Measurements from ENCODE around the gene NSUN3. TPM values are rescaled to one million over a fixed set of nuclear protein-coding genes. Genes with fewer than 3 reads are reported as not detected.
"Not testable (repeated sequence)": the region's sequence is repeated elsewhere in the genome, so short reads cannot be mapped to it uniquely, and the experiment has no call there.

NSUN3 gene
- total RNA-seq, 1 donor from 2014 or later: 18.0 TPM

DNA sequence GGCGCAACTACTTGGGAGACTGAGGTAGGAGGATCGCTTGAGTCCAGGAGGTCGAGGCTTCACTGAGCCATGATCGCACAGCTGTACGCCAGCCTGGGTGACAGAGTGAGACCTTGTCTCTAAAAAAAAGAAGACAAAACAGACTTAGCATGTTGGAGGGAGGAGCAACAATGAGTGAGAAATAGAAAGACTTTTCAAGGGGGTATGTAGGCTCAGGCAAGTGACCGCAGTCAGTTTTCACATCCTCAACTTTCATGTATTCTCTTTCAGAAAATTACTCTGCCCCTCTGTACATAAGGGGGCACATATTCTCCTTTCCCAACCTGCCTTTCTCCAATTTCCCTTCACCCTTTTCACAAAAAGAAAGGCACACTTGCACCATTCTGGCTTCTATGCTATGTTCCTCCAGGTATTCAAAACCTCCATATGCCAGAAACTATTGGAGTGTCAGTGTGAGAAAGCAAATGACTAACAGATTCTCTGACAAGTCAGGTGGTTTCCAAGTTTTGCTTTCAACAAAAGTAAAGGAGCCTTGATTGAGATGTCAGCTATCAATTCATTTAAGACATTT lies 7.6 kb downstream of the NSUN3 start:
- intact Hi-C loops (cut with DNase I): no loop called here
- Histone ChIP-seq H3K27ac (no peak overlapping the region), H3K36me3 (peaks cover 10% of the 10 kb centered on the region), H3K4me3 (no peak overlapping the region), H3K27me3 (ENCODE audit: low read depth) (no peaks in the 10 kb centered on the region), H3K9me3 (no peaks in the 10 kb centered on the region), H3K4me1 (peaks cover 5% of the 10 kb centered on the region)
- ATAC-seq (no peak), DNase-seq (no peak)
- no peak for TF ChIP-seq CTCF (IDR thresholded peaks at IDR 0.05)

DNA sequence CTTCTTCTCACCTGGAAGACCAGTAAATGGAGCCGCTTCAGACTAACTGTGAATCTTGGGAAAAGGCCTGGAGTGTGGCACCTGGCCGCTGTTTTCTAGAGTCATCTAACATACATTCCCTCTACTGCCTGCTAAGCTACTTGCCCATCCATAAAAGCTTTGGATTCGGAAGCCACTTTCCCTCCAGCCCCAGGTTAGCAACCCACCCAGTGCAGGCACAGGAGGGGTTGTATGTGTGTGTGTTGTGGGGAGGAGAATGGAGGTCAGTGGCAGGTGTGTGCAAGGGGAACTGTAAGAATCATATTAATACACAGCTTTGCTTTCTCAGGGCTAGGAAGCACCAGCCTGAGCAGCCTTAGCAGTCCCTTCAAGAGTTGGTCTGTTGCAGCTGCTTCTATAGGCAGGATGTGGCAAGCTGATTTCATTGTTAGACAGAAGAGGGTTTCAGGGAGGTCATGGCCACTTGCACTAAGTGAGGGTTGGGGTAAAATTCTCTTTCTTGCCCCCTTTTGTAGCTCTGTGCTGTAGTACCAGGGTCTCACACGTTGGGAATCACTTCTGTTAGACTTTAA lies 8.9 kb downstream of the NSUN3 start:
- intact Hi-C loops (cut with DNase I): no loop called here
- TF ChIP-seq CTCF (IDR thresholded peaks at IDR 0.05): no peak

DNA sequence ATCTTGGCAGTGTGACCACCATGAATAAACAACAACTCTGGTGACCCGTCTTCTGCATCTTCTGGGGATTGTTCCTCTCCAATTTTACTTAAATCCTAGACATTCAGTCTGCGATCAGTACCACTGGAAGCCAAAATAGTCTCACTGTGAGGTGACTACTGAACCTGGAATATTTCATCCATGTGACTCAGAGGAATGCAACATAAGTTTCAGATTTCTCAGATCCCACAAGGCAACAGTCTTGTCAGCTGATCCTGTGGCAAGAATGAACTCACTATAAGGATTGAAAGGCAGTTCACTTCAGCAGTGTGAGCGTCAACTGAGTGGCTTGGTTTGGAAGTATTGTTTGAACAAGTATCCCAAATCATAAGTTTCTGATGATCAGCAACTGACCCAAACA lies 13.2 kb downstream of the NSUN3 start:
- ATAC-seq (no peak), DNase-seq (no peak)
- Histone ChIP-seq H3K27me3 (ENCODE audit: low read depth) (no peaks in the 10 kb centered on the region), H3K27ac (no peak overlapping the region), H3K4me1 (peaks cover 8% of the 10 kb centered on the region), H3K4me3 (no peak overlapping the region), H3K36me3 (peaks cover 23% of the 10 kb centered on the region), H3K9me3 (no peaks in the 10 kb centered on the region)
- intact Hi-C loops (cut with DNase I): no loop called here
- TF ChIP-seq CTCF (IDR thresholded peaks at IDR 0.05): no peak

More for the DNA sequence above, 8.9 kb downstream of the NSUN3 start:
- Histone ChIP-seq H3K9me3 (no peaks in the 10 kb centered on the region), H3K4me1 (no peaks in the 10 kb centered on the region), H3K27ac (no peak overlapping the region), H3K4me3 (no peak overlapping the region), H3K27me3 (ENCODE audit: low read depth) (no peaks in the 10 kb centered on the region), H3K36me3 (peaks cover 20% of the 10 kb centered on the region)
- DNase-seq: no peak
- no peak for ATAC-seq

DNA sequence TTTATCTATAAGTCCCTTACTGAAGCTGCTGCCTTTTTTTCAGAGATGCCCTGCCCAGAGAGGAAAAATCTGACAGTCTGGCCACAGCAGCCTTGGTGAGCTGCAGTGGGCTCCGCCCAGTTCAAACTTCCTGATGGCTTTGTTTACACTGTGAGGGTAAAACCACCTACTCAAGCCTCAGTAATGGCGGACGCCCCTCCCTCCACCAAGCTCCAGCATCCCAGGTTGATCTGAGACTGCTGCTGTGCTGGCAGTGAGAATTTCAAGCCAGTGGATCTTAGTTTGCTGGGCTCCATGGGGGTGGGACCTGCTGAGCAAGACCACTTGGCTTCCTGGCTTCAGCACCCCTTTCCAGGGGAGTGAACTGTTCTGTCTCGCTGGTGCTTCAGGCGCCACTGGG lies 17.7 kb downstream of the NSUN3 start:
- H3K4me3 ChIP-seq; H3K4me1 ChIP-seq; intact Hi-C loops (cut with DNase I); DNase-seq; H3K27me3 ChIP-seq (ENCODE audit: low read depth); H3K9me3 ChIP-seq; ATAC-seq; H3K27ac ChIP-seq: not testable (repeated sequence)
- peaks cover 37% of the 10 kb centered on the region for H3K36me3 ChIP-seq

GRCh38 chr3:94081884-94082283 lies 19.0 kb downstream of the NSUN3 start:
- no peak overlapping the region for H3K27ac ChIP-seq
- DNase-seq (no peak), ATAC-seq (no peak)
- intact Hi-C loops (cut with DNase I): no loop called here
- H3K4me1 ChIP-seq: peaks cover 8% of the 10 kb centered on the region
- H3K4me3 ChIP-seq: no peak overlapping the region
- peaks cover 36% of the 10 kb centered on the region for H3K36me3 ChIP-seq
- H3K27me3 ChIP-seq (ENCODE audit: low read depth): no peaks in the 10 kb centered on the region
- no peaks in the 10 kb centered on the region for H3K9me3 ChIP-seq
- TF ChIP-seq CTCF (IDR thresholded peaks at IDR 0.05): no peak

GRCh38 chr3:94082391-94082937 lies 19.6 kb downstream of the NSUN3 start:
- ATAC-seq: no peak
- Histone ChIP-seq H3K9me3 (no peaks in the 10 kb centered on the region), H3K4me3 (no peak overlapping the region), H3K4me1 (peaks cover 8% of the 10 kb centered on the region), H3K27me3 (ENCODE audit: low read depth) (no peaks in the 10 kb centered on the region), H3K36me3 (peaks cover 34% of the 10 kb centered on the region), H3K27ac (no peak overlapping the region)
- TF ChIP-seq CTCF (IDR thresholded peaks at IDR 0.05): no peak
- no peak for DNase-seq
- intact Hi-C loops (cut with DNase I): no loop called here
